PC-3 (cell line): ENCODE results near the gene SEPTIN11. TPM values are rescaled to one million over a fixed set of nuclear protein-coding genes. Genes with fewer than 3 reads are reported as not detected.

Experiments
- ATAC-seq: fragments of 200-7000 bp; cut with Tn5 transposase; 2 replicates; pipeline ENCODE4 v1.9.1; 2020; ENCODE audit warnings: mild to moderate bottlenecking, moderate library complexity
- BruUV-seq: library from RNA; stranded (reverse); fragments of 400-500 nt; replicated peaks from 2 replicates; lab custom pipeline; 2021; lab: Mats Ljungman, UMichigan
- CTCF ChIA-PET: fragments of 300-600 bp; sonication (Branson Sonifier 250); formaldehyde crosslinking; loops from one replicate; lab custom pipeline; 2022; ENCODE audit warnings: antibody characterized with exemption; lab: Charles Lee
- POLR2A ChIA-PET: fragments of 300-600 bp; sonication (Branson Sonifier 250); formaldehyde crosslinking; loops from one replicate; lab custom pipeline; 2022; ENCODE audit warnings: antibody characterized with exemption; ENCODE audit not compliant: unreplicated experiment; lab: Charles Lee
- DNase-seq: peaks from one replicate; pipeline ENCODE4 v3.0.0-alpha.2; 2015
- H2AFZ ChIP-seq: fragments of 300-600 bp; sonication (generic); 2 replicates; pipeline ENCODE4 v1.6.0; 2016; ENCODE audit warnings: antibody characterized with exemption, low read length
- H3F3A ChIP-seq: fragments of 300-600 bp; sonication (generic); one replicate; pipeline ENCODE4 v1.6.0; 2017; ENCODE audit warnings: antibody characterized with exemption, low read length, control low read depth, mild to moderate bottlenecking; ENCODE audit not compliant: unreplicated experiment
- H3K27ac ChIP-seq: fragments of 300-600 bp; sonication (generic); 2 replicates; pipeline ENCODE4 v1.5.1; 2016; ENCODE audit warnings: mild to moderate bottlenecking, low read length
- H3K27me3 ChIP-seq: fragments of 300-600 bp; sonication (generic); 2 replicates; pipeline ENCODE4 v1.6.1; 2016; ENCODE audit warnings: low read length, mixed read lengths
- H3K36me3 ChIP-seq: fragments of 300-600 bp; sonication (generic); 2 replicates; pipeline ENCODE4 v1.6.1; 2016; ENCODE audit warnings: low read depth, mixed run types, low read length, mixed read lengths
- H3K4me1 ChIP-seq: fragments of 300-600 bp; sonication (generic); 2 replicates; pipeline ENCODE4 v1.5.1; 2016; ENCODE audit warnings: low read length; ENCODE audit not compliant: insufficient read depth
- H3K4me2 ChIP-seq: fragments of 300-600 bp; sonication (generic); 2 replicates; pipeline ENCODE4 v1.6.0; 2016; ENCODE audit warnings: low read length
- H3K4me3 ChIP-seq: fragments of 300-600 bp; sonication (generic); 2 replicates; pipeline ENCODE4 v1.5.1; 2016; ENCODE audit warnings: mild to moderate bottlenecking, low read length, mixed read lengths
- H3K79me2 ChIP-seq: fragments of 300-600 bp; sonication (generic); 2 replicates; pipeline ENCODE4 v1.6.1; 2017; ENCODE audit warnings: low read length, mixed read lengths
- H3K9ac ChIP-seq: fragments of 300-600 bp; sonication (generic); 2 replicates; pipeline ENCODE4 v1.6.0; 2016; ENCODE audit warnings: mild to moderate bottlenecking, low read length
- H3K9me2 ChIP-seq: fragments of 300-600 bp; sonication (generic); replicated peaks from 2 replicates; pipeline ENCODE4 v1.6.1; 2016; ENCODE audit warnings: mixed run types, low read length, mixed read lengths
- H3K9me3 ChIP-seq: fragments of 300-600 bp; sonication (generic); 2 replicates; pipeline ENCODE4 v1.6.1; 2016; ENCODE audit warnings: low read length, mixed read lengths
- H4K20me1 ChIP-seq: fragments of 300-600 bp; sonication (generic); 2 replicates; pipeline ENCODE4 v1.6.1; 2016; ENCODE audit warnings: low read length, mixed read lengths
- CTCF ChIP-seq: fragments of 300-600 bp; sonication (generic); conservative IDR thresholded peaks from 2 replicates; pipeline ENCODE4 v1.5.1; 2017; ENCODE audit warnings: antibody characterized with exemption, low read depth, mild to moderate bottlenecking, low read length
- EZH2 ChIP-seq: fragments of 300-600 bp; sonication (generic); IDR thresholded peaks from one replicate; pipeline ENCODE4 v1.6.1; 2017; ENCODE audit warnings: antibody characterized with exemption, mild to moderate bottlenecking, low read length; ENCODE audit not compliant: unreplicated experiment
- EZH2phosphoT487 ChIP-seq: fragments of 300-600 bp; sonication (generic); IDR thresholded peaks from 2 replicates; pipeline ENCODE4 v1.6.1; 2018; ENCODE audit warnings: mild to moderate bottlenecking, antibody characterized with exemption, low read length, borderline replicate concordance
- intact Hi-C: fragments of 100-400 bp; cut with micrococcal nuclease; formaldehyde crosslinking; loops from 2 replicates; pipeline ENCODE4 v1.9.0; 2023
- total RNA-seq: library from RNA; depleted of rRNA; stranded (reverse); fragments of >200 nt; gene quantifications from 2 replicates; pipeline ENCODE4 v1.2.3, GENCODE V29; 2014

Gene SEPTIN11
- total RNA-seq, 1 experiment from 2014 or later: 39.0 TPM

GRCh38 chr4:76964769-76965168 lies 15.2 kb downstream of the SEPTIN11 start:
- no peak overlapping the region for H3K4me3 ChIP-seq
- ATAC-seq (peak; percentile 43), DNase-seq (peak; percentile 18)
- no peak for TF ChIP-seq EZH2phosphoT487
- TF ChIP-seq EZH2: no peak
- no peak for TF ChIP-seq CTCF
- H3K27ac ChIP-seq: no peak overlapping the region
- BruUV-seq: no TSS peak
- no peaks in the 10 kb centered on the region for H3K9me2 ChIP-seq
- CTCF ChIA-PET: no interaction called here
- intact Hi-C loops: no loop called here
- POLR2A ChIA-PET: interaction anchor here (0.7 kb wide), 1 partner anchor 1578 kb away, joined by 4 read pairs; no protein-coding TSS in a partner anchor
- H3K9me3 ChIP-seq: no peaks in the 10 kb centered on the region
- no peaks in the 10 kb centered on the region for H3K27me3 ChIP-seq
- H4K20me1 ChIP-seq: peaks cover 10% of the 10 kb centered on the region; the same call in 1 of the 2 replicates
- peaks cover 66% of the 10 kb centered on the region for H3K79me2 ChIP-seq
- H3F3A ChIP-seq: no peaks in the 10 kb centered on the region
- H2AFZ ChIP-seq: no peak overlapping the region
- H3K4me2 ChIP-seq: no peak overlapping the region
- no peak overlapping the region for H3K9ac ChIP-seq
- H3K36me3 ChIP-seq: no peaks in the 10 kb centered on the region
- H3K4me1 ChIP-seq: peaks cover 14% of the 10 kb centered on the region

GRCh38 chr4:76965866-76966579 lies 16.5 kb downstream of the SEPTIN11 start:
- intact Hi-C loops: no loop called here
- no peaks in the 10 kb centered on the region for H3F3A ChIP-seq
- DNase-seq (peak; percentile 36), ATAC-seq (peak; percentile 71)
- H3K4me2 ChIP-seq: peak overlapping the region; percentile 20; the same call in 1 of the 2 replicates
- no peaks in the 10 kb centered on the region for H3K36me3 ChIP-seq
- H3K9me3 ChIP-seq: no peaks in the 10 kb centered on the region
- H3K27ac ChIP-seq: peak overlapping the region; percentile 32
- no peaks in the 10 kb centered on the region for H3K27me3 ChIP-seq
- no TSS peak for BruUV-seq
- H3K4me1 ChIP-seq: peaks cover 20% of the 10 kb centered on the region
- H3K9ac ChIP-seq: no peak overlapping the region
- POLR2A ChIA-PET: interaction anchor here (0.7 kb wide), 1 partner anchor 55 kb away, joined by 8 read pairs; no protein-coding TSS in a partner anchor
- TF ChIP-seq EZH2 (no peak), CTCF (no peak), EZH2phosphoT487 (no peak)
- H2AFZ ChIP-seq: no peak overlapping the region
- peaks cover 10% of the 10 kb centered on the region; the same call in 1 of the 2 replicates for H4K20me1 ChIP-seq
- CTCF ChIA-PET: no interaction called here
- H3K79me2 ChIP-seq: peaks cover 64% of the 10 kb centered on the region
- no peaks in the 10 kb centered on the region for H3K9me2 ChIP-seq
- H3K4me3 ChIP-seq: no peak overlapping the region

GRCh38 chr4:76968937-76969336 lies 19.4 kb downstream of the SEPTIN11 start:
- intact Hi-C loops: no loop called here
- Histone ChIP-seq H3K9me3 (no peaks in the 10 kb centered on the region), H4K20me1 (peaks cover 10% of the 10 kb centered on the region; the same call in 1 of the 2 replicates), H3K27ac (no peak overlapping the region), H3K36me3 (no peaks in the 10 kb centered on the region), H3K9me2 (no peaks in the 10 kb centered on the region), H3K27me3 (no peaks in the 10 kb centered on the region), H3K9ac (no peak overlapping the region), H3K4me1 (peaks cover 20% of the 10 kb centered on the region), H3K4me3 (no peak overlapping the region), H3K4me2 (no peak overlapping the region), H2AFZ (no peak overlapping the region), H3K79me2 (peaks cover 52% of the 10 kb centered on the region), H3F3A (no peaks in the 10 kb centered on the region)
- ATAC-seq (no peak), DNase-seq (no peak)
- POLR2A ChIA-PET: no interaction called here
- CTCF ChIA-PET: no interaction called here
- no TSS peak for BruUV-seq
- TF ChIP-seq EZH2phosphoT487 (no peak), CTCF (no peak), EZH2 (no peak)
